ENCODE data around the gene PPP2R5C.

PPP2R5C gene

DNA sequence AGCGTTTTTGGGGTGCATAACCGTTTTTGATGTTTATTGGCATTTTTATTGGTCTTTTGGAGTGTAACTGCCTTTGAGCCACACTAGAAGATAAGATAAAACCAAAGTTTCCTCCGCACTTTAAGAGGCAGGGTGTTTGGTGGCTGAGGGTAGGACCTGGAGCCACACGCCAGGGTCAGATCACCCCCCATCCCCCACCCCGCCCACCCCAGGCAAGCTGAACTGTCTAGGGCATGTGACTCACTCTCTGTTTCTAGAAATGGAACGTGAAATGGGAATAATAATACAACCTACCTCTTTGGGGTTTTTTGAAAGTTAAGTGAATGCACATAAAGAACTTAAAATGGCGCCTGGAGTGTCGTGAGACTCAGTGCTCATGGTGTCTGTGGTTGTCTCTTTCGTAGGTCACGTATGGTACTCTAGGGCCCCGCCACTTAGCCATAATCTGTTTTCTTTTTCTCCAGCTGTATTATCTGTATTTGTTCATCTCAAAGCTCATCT, 56.0 kb downstream of the PPP2R5C start:
- DNase-seq = no peak

DNA sequence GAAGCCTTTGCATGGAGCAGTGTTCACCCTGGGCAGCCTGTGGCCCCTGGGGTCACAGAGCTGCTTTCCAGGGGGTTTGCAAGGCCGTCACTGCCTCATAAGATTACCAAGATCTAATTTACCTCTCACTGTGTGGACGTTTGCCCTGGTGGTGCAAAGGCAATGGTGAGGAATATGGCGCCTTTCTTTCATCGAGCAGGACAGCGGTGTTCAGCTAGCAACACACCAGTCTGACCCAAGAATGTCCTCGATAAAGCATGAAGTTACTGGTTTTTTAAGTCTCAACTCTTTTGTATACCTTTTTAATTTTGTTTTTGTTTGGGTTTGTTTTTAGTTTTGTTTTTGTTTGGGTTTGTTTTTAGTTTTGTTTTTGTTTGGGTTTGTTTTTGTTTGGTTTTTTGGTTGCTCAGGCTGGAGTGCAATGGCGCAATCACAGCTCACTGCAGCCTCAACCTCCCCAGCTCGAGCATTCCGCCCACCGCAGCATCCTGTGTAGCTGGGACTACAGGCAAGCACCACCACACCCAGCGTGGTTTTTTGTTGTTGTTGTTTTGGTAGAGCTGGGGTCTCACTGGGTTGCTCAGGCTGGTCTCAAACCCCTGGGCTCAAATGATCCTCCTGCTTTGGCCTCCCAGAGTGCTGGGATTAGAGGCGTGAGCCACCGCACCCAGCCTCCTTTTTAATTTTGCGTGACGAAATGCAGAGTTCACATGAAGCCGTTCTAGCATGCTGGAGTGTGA, 57.9 kb downstream of the PPP2R5C start:
- no peak for DNase-seq

- no peak for DNase-seq
These were observed 58.8 kb downstream of the PPP2R5C start for GRCh38 chr14:101820283-101820798.

- no peak for DNase-seq
These were observed 60.0 kb downstream of the PPP2R5C start for GRCh38 chr14:101821528-101821927.

GRCh38 chr14:101823066-101823465, 61.6 kb downstream of the PPP2R5C start:
- DNase-seq = no peak

- no peak for DNase-seq
These were observed 62.1 kb downstream of the PPP2R5C start for GRCh38 chr14:101823511-101824120.

DNA sequence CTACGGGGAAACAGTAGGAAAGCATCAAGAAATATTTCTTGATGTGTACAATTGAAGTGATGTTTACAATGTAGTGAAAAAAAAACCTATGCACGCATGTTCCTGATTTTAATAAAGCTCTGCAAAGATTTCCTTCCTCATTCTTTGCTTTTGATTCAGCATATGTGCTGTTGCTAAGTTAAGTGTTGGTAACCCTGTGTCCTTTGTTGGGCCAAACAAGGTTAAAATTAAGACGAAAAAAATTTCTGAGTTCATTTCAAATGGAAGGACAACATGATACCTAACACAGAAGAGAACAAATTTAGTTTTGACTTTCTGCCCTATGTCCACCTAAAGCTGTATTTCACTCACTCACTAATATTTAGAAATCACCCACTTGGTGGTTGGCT, 62.8 kb downstream of the PPP2R5C start:
- DNase-seq = no peak

DNA sequence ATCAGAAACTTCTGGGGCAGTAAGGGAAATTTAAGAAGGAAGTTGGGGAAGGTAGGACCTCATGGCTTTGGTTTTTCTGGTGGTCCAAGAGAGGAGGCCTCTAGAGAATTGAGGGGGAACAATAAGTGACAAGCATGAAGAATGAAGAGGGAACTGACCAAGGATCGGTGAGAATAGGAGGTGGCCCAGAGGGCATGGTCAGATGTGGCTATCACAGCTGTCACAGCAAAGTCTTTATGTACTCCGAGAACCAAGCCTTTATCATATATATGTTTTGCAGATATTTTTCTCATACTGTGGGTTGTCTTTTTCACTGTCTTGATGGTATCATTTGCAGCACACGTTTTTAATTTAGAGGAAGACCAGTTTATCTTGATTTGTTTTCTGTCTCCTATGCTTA, 64.3 kb downstream of the PPP2R5C start:
- DNase-seq = no peak

DNA sequence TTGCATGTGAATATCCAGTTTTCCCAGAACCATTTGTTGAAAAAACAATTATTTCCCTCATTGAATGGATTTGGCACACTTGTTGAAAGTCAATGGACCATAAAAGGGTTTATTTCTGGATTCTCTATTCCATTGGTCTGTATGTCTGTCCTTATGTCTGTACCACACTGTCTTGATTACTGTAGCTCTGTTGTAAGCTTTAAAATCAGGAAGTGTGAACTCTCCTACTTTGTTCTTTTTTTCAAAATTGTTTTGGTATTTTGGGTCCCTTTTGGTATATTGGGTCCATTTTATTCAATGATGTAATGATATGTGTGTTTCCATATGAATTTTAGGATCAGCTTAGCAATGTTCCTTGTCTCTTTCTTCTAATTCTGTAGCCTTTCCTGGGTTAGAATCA, 64.8 kb downstream of the PPP2R5C start:
- no peak for DNase-seq

- no peak for DNase-seq
These were observed 65.8 kb downstream of the PPP2R5C start for GRCh38 chr14:101827286-101827685.

DNA sequence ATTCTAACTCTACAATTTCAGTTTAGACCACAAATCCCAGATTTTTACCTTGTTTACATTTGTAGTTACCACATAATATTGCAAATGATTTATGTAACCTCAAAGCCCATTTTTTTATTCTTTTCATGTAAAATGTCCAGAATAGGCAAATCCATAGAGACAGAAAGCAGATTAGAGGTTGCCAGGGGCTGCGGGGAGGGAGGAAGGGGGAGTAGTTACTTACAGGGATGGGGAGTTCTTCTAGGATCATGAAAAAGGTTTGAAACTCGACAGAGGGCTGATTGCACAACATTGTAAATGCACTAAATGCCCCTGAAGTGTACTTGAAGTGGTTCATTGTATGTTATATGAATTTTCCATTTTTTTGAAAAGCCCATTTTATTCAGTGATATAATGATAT, 66.5 kb downstream of the PPP2R5C start:
- no peak for DNase-seq

DNA sequence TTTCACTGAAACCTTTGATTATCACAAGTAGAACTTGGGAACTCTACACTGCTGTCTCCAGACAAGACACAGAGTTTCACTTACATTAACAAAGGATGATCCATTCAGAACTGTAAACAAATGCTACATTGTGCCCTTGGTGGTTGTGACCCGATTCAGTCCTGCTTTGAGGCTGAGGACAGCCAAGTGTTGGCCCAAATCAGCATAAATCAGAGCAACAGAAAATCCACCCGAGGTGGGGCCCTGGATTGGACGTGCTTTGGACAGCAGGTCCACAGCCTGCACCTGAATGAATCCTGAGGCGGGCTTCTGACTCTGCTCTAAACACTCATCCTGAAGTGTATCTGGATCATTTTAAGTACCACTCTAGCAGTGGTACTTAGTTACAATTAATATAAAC, 68.8 kb downstream of the PPP2R5C start:
- no peak for DNase-seq

GRCh38 chr14:101833045-101833444, 71.5 kb downstream of the PPP2R5C start:
- no peak for DNase-seq

- no peak for DNase-seq
These were observed 72.9 kb downstream of the PPP2R5C start for GRCh38 chr14:101834397-101834796.

GRCh38 chr14:101834800-101835547, 73.5 kb downstream of the PPP2R5C start:
- no peak for DNase-seq

GRCh38 chr14:101835566-101835965, 74.1 kb downstream of the PPP2R5C start:
- DNase-seq = no peak

DNA sequence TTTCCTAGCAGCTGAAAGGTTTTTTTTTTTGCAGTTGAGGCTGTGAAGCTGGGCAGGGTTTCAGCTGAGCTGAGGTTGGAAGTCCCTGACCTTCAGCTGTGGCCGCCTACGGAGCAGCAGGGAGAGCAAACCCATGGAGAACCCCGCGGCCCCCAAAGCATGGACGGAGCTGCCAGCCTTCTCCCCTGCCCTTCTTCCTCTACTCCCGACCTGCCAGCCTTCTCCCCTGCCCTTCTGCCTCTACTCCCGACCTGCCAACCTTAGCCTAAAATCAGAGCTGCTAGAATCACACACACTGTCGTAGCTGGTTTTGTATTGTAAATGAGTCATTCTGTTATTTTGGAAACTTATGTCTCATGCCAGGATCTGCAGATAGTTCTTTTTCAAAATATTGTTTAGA, 74.6 kb downstream of the PPP2R5C start:
- DNase-seq = no peak

DNA sequence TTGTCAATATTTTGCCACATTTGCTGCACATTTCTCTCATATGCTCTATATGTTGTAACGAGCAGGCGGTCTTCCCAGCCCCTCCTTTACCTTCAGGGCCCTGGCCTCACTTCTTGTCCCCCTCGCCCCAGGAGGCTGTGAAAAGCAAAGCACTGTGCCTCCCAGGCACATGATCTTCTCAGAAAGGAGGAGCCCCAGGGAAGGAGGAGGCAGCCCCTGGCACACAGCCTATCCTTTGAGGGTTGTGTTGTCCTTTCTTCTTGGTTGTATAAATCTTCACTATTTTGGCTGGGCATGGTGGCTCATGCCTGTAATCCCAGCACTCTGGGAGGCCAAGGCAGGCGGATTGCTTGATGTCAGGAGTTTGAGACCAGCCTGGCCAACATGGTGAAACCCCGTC, 77.0 kb downstream of the PPP2R5C start:
- no peak for DNase-seq

- peak; percentile 84 for DNase-seq
These were observed 77.7 kb downstream of the PPP2R5C start for GRCh38 chr14:101839236-101839635.

GRCh38 chr14:101839661-101840060, 78.2 kb downstream of the PPP2R5C start:
- DNase-seq = no peak

DNA sequence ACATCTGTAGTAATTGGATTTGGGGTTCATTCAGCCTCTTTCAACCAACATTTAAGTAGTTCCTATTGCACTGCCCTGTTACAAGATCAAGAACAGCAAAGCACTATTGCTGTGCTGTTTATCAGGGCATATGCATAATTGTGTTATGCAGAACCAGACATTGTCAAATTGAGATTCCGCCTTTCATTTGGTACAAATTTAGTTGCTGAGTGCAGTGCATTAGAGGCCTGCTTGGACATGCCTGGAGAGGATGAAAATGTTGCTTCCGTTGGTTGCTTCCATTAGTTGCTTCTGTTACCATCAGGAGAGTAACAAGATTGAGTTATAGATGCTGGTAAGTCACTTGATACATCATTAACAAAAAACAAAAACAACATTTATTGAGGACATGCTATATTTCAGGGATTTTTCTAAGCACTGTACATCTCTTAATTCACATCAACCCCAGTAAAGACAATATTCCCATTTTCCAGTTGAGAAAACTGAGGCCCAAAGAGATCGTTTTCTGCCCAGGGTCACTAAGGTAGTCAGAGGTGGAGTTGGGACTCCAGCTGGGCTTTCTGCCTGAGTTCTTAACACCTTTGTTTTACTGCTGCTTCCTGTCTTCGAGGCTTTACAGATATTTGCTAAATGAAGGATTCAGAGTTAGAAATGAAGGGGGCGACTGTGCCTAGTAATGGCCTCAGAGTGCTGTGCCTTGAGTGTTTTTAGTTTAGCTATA, 79.3 kb downstream of the PPP2R5C start:
- DNase-seq = peak; percentile 14

GRCh38 chr14:101843038-101843437, 81.5 kb downstream of the PPP2R5C start:
- DNase-seq = no peak

- no peak for DNase-seq
These were observed 82.2 kb downstream of the PPP2R5C start for GRCh38 chr14:101843665-101844064.

All from NCI-H2171 (cell line).